ENCODE data around the gene E2F7.

E2F7 gene

GRCh38 chr12:77062846-77063461, 2.4 kb downstream of the E2F7 start:
- no peak overlapping the region for H3K27ac ChIP-seq
- no peak for TF ChIP-seq CTCF (conservative IDR thresholded peaks at IDR 0.05)

DNA sequence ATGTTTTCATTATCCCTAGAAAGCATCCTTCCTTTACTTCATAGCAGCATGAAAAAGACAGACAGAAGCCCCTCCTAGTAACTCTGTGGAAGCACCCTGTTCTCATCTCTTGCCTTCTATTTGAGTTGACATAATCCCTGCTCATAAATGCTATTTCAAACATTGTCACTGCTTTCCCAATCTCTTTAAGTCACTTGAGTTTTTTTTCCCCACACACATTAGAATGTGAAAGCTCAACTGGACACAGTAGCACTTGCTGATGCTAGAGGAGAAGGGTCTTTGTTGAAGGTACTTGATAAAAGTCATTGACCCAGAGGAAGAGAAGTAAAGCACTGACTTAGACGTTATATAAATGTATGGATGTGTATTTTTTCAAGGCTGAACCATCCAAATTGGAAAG, 3.0 kb downstream of the E2F7 start:
- no peak overlapping the region for H3K27ac ChIP-seq
- no peak for TF ChIP-seq CTCF (conservative IDR thresholded peaks at IDR 0.05)

- H3K27ac ChIP-seq: no peak overlapping the region
- TF ChIP-seq CTCF (conservative IDR thresholded peaks at IDR 0.05): no peak
Measured at GRCh38 chr12:77060883-77061240, 4.5 kb downstream of the E2F7 start.

DNA sequence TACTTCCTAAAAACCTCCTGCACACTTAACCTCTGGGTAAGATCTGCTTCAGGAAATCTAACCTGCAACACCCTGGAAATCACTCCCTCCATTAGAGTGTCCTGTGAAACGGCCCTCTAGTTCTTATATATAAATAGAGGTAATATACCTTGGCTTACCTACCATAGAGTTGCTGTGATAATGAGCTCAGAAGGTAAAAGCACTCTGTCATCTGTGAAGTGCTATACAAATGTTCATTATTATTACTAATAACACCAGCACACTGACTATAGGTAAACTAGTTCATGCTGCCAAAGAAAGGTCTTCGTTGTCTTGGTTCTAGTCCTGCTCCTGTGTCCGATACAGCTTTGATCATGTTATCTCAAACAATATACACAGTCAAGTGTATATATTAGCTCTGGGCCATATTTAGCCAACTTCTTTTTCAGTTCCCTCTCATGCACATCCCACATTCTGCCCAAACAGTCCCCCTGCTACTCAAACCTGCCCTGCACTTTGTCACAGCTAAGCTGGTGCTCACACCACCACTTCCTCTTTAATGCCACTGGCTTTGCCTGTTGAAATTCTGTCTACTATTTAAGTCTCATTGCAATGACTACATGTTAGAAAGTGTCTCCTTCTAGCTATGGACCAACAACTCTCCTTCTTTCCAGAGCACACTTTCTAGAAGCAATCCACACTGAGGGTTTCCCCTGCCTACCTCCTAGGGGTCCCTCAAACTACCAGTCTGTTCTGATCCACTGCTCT, 5.1 kb downstream of the E2F7 start:
- TF ChIP-seq CTCF (conservative IDR thresholded peaks at IDR 0.05): no peak
- H3K27ac ChIP-seq: no peak overlapping the region

DNA sequence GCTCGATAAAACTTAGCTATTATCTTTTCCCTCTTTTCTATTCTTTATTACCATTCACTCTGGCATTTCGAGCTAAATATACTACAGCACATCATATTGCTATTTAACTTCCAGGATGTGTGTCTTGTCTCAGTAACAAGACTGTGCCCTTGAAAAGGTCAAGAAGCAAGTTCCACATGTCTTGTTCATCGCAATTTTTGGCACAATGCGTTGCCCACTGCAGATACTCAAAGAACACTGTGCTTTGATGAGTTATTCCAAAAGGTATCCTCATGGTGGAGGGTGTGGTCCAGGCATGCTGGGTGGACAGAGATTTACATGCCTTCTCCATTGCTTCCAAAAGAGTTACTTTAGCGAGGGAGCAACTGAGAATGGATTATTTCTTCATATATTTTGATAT, 6.6 kb downstream of the E2F7 start:
- H3K27ac ChIP-seq: no peak overlapping the region
- TF ChIP-seq CTCF (conservative IDR thresholded peaks at IDR 0.05): no peak

GRCh38 chr12:77054851-77055250, 10.5 kb downstream of the E2F7 start:
- H3K27ac ChIP-seq: no peak overlapping the region
- no peak for TF ChIP-seq CTCF (conservative IDR thresholded peaks at IDR 0.05)

DNA sequence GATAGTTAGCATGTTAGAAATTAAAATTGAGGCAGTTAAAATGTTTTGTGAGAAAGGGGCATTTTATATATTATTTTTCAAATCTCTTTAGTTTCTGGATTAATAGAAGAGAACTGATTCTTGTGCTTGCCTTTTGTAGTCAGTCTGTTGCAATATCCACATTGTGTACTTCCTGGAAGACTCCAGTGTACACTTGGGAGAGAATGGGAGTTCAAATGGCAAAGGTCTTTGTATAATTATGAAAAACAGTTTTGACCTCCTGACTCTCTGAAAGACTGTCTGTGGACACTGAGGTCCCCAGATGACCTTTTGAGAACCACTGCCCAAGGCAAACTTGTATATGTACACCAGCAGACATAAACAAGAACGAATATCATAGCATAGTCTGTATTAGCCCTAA, 12.1 kb downstream of the E2F7 start:
- TF ChIP-seq CTCF (conservative IDR thresholded peaks at IDR 0.05): no peak

More for the DNA sequence above, 12.1 kb downstream of the E2F7 start:
- H3K27ac ChIP-seq: no peak overlapping the region
